ENCODE results near the gene GBA3. TPM values are rescaled to one million over a fixed set of nuclear protein-coding genes. Genes with fewer than 3 reads are reported as not detected.

GBA3 gene
- total RNA-seq, 1 donor from 2014 or later = 1.0 TPM

- no peaks in the 10 kb centered on the region for H3K27me3 ChIP-seq (ENCODE audit: low read depth)
- DNase-seq (no peak), ATAC-seq (no peak)
Measured at GRCh38 chr4:22794732-22795131, 102.0 kb downstream of the GBA3 start.

GRCh38 chr4:22801391-22801790, 108.7 kb downstream of the GBA3 start:
- ATAC-seq = no peak
- H3K36me3 ChIP-seq = no peaks in the 10 kb centered on the region
- TF ChIP-seq CTCF (IDR thresholded peaks at IDR 0.05) = no peak
- H3K27ac ChIP-seq = no peak overlapping the region
- H3K4me1 ChIP-seq = no peaks in the 10 kb centered on the region
- DNase-seq = no peak
- H3K4me3 ChIP-seq = no peak overlapping the region
- H3K27me3 ChIP-seq (ENCODE audit: low read depth) = no peaks in the 10 kb centered on the region
- intact Hi-C loops (cut with DNase I) = no loop called here
- H3K9me3 ChIP-seq = no peaks in the 10 kb centered on the region

More at GRCh38 chr4:22794732-22795131, 102.0 kb downstream of the GBA3 start:
- TF ChIP-seq CTCF (IDR thresholded peaks at IDR 0.05) = no peak
- no peaks in the 10 kb centered on the region for H3K4me1 ChIP-seq
- no peak overlapping the region for H3K27ac ChIP-seq
- no peaks in the 10 kb centered on the region for H3K9me3 ChIP-seq
- H3K36me3 ChIP-seq = no peaks in the 10 kb centered on the region
- H3K4me3 ChIP-seq = no peak overlapping the region
- intact Hi-C loops (cut with DNase I) = no loop called here

GRCh38 chr4:22802876-22803275, 110.1 kb downstream of the GBA3 start:
- Histone ChIP-seq H3K9me3 (no peaks in the 10 kb centered on the region), H3K4me3 (no peak overlapping the region), H3K27ac (no peak overlapping the region), H3K4me1 (no peaks in the 10 kb centered on the region), H3K36me3 (no peaks in the 10 kb centered on the region), H3K27me3 (ENCODE audit: low read depth) (no peaks in the 10 kb centered on the region)
- TF ChIP-seq CTCF (IDR thresholded peaks at IDR 0.05) = no peak
- no peak for ATAC-seq
- no peak for DNase-seq
- intact Hi-C loops (cut with DNase I) = no loop called here

- Histone ChIP-seq H3K27ac (no peak overlapping the region), H3K4me1 (no peaks in the 10 kb centered on the region), H3K9me3 (no peaks in the 10 kb centered on the region), H3K36me3 (no peaks in the 10 kb centered on the region), H3K27me3 (ENCODE audit: low read depth) (no peaks in the 10 kb centered on the region), H3K4me3 (no peak overlapping the region)
- TF ChIP-seq CTCF (IDR thresholded peaks at IDR 0.05) = no peak
- intact Hi-C loops (cut with DNase I) = no loop called here
- ATAC-seq (no peak), DNase-seq (no peak)
Measured at GRCh38 chr4:22803512-22803911, 110.8 kb downstream of the GBA3 start.

GRCh38 chr4:22814906-22815305, 122.2 kb downstream of the GBA3 start:
- ATAC-seq = no peak
- intact Hi-C loops (cut with DNase I) = no loop called here
- H3K9me3 ChIP-seq = no peaks in the 10 kb centered on the region

More at GRCh38 chr4:22814906-22815305, 122.2 kb downstream of the GBA3 start:
- Histone ChIP-seq H3K27ac (no peak overlapping the region), H3K4me1 (no peaks in the 10 kb centered on the region), H3K27me3 (ENCODE audit: low read depth) (no peaks in the 10 kb centered on the region), H3K4me3 (no peak overlapping the region), H3K36me3 (no peaks in the 10 kb centered on the region)
- TF ChIP-seq CTCF (IDR thresholded peaks at IDR 0.05) = no peak
- DNase-seq = no peak
